GM11168 (cell line): ENCODE data around the gene AMDHD2.

ENCODE experiments used
- in situ Hi-C: fragments of 300-500 bp; cut with MboI; formaldehyde crosslinking; loops from one replicate; pipeline ENCODE4 v1.12.0; 2022; ENCODE audit warnings: low sequenced_read_pairs; ENCODE audit not compliant: unreplicated experiment

AMDHD2 gene

DNA sequence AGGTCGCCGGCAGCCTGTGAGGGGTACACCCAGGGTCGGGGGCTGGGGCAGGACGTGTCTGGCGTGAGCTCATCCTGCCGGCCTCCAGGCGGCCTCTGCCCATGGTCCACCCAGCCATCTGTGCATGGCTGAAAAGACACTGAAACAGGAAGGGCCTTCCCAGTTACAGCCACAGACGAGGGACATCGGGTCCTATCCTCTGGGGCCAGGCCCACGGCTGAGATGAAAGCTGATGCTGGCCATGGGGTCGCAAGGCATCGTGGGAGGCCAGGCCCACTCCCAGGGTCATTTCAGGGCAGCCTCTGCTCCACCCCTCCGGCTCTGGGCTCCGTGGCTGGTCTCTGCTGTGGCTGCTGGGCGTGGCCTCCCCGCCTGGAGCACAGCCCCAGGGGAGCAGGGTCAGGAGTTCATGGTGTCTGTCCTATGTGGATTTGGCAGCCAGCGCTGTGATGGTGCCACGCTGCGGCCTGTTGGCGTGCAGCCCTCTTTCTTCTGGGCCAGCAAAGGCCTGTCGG lies 23.0 kb upstream of the AMDHD2 start:
- in situ Hi-C loops, result loop anchor here (25.0 kb wide), 2 partner anchors 160 to 485 kb away; partner anchors contain the start of genes ABCA3, NPW and ZNF598

DNA sequence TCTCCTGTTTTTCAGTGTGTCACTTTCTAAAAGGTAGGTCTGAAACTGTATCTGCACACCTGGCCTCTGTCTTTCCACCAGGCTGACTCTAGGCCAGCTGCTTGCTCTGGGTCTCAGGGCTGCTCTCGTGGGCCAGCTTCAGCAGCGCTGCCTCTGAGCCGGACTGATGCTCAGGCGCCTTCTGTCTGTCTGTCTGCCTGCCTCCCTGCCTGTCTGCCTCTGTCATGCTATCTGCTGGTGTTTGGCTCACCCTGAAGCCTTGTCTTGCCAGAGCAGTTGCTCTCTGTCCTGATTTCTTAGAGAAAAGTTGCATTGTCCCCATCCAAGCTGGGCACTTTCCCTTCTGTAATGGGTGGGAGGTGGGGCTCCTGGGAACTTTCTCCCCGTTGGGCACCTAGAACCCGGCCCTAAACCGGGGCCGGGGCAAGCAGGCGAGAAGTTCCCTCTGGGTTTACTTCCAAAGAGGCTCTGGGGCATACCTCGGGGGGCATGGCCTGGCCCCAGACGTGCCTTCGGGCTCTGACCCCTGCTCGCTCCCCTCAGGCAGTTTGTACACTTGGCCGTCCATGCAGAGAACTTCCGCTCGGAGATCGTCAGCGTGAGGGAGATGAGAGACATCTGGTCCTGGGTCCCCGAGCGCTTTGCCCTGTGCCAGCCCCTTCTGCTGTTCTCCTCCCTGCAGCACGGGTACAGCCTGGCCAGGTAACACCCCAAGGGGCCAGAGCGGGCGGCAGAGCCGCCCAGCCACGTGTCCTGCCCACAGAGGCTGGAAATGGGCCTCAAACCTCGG lies 22.3 kb upstream of the AMDHD2 start:
- in situ Hi-C loops, result loop anchor here (25.0 kb wide), 2 partner anchors 161 to 486 kb away; partner anchors contain the start of genes ABCA3, NPW and ZNF598

DNA sequence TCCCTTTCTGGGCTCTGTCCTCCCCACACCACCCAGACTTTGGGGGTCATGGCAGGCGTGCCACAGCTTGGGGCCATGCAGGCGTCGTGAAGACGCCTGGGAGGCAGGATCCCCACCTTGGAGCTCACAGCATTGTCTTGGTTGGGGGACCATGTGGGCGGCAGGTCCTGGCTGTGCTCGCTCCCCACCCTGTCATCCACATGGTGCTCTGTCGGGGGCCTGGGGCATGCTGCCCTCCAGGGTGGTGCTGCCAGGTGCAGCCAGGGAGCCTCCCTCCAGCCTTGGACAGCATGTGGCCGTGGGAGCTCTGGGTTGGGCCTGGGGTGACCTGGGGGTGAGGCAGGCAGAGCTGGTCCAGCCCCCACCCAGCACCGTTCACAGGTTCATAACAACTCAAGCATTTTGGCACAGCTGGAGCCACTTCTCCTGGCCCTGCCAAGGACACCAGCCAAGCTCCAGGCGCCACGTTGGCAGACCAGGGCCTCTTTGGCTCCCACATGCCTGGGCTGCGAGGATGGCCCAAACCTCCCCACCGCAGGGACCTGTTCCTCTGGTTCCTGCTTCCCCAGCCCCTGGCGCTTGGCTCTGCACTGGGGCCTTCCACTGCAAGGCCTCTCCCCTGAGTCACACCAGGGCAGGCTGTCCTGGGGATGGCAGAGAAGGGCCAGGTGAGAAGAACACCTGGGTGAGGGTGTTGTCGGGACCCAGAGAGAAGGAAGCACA lies 21.5 kb upstream of the AMDHD2 start:
- in situ Hi-C loops, result loop anchor here (25.0 kb wide), 2 partner anchors 161 to 486 kb away; partner anchors contain the start of genes ABCA3, NPW and ZNF598

DNA sequence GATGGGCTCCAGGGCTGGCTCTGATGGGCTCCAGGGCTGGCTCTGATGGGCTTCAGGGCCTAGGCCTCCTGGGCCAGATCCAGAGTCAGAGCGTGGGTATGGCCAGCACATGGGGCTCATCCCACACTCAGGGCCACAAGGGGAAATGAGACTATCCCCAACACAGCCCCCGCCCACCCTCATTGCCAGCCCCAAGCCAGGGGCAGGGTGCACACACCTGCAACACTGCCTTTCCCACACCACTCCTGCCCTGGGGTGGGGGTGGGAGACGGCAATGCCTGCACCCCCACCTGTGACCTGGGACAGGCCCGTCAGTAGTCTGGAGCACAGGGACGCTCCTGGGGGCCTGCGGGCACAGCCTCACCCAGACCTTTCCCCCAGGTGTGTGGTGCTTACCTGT lies 20.7 kb upstream of the AMDHD2 start:
- in situ Hi-C loops, result loop anchor here (25.0 kb wide), 2 partner anchors 162 to 487 kb away; partner anchors contain the start of genes ABCA3, NPW and ZNF598

DNA sequence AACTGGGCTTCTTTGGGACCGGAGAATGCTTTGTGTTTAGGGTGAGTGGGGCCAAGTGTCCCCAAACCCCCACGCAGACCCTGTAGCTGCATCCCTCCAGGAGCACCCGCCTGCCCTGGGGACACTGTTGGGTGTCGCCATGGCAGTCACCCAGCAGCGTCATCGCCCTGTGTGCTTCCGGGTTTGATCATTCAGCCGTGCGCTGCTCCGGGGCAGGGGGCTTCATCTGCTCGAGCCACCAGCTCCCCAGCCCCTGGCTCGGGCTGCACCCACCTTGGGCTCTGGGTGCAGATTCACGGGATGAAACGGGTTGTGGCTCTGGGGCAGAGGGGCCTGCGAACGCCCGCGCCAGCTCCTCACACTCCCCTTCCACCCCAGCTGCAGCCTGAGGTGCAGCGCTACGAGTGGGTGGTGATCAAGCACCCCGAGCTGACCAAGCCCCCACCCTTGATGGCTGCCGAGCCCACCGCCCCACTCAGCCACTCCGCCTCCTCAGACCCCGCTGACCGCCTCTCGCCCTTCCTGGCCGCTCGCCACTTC lies 20.2 kb upstream of the AMDHD2 start:
- in situ Hi-C loops, result loop anchor here (25.0 kb wide), 2 partner anchors 163 to 488 kb away; partner anchors contain the start of genes ABCA3, NPW and ZNF598

DNA sequence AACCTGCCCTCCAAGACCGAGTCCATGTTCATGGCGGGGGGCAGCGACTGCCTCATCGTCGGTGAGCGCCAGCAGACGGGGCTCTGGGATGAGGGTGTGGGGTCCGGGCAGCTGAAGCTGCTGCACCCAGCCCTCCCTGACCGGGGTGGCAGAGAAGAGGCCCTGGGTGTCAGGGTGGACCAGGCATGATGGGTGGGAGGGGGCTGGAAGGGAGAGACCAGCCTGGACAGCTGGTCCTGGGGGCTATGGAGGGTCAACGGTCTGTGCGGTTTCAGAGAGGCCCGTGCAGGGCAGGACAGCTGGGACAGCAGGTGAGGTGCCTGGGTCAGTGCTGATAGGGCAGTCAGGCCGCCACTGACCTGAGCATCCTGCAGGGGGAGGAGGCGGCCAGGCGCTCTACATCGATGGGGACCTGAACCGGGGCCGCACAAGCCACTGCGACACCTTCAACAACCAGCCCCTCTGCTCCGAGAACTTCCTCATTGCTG lies 19.7 kb upstream of the AMDHD2 start:
- in situ Hi-C loops, result no loop called here

DNA sequence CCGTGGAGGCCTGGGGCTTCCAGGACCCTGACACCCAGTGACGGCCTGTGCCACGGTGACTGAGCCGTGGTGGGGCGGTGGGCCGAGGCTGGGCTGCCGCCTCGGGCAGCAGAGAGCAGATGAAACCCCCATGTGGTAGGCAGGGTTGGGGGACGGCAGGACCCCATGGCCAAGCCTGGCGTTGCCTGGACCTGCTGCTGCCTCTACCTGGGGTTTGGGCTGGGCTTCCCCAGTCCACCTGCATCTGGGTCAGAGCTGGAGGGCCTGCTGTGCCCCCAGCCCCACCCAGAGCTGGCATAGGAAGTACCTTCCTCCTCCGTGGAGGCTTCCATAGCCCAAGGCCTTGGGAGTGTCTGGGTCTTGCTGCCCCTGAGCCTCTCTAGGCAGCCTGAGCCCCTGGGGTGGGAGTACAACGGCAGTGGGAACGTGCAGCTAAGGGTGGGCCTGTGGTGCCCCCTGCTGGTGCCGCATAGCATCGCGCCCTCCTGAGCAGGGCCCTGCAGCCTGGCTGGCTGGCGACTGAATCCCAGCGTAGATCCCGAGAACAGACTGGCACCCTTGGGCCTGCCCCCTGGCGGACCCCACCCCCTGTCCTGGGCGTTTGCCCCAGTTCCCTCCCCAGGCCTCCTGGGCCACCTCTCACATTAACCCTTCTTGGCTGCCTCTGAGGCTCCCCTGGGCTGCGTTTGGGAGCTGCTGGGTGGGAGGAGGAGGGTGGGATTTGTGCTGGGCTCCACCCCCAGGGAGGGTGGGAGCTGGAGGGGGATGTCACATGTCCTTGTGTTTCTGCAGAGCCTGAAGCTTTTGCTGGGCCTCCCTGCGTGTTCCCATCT lies 19.0 kb upstream of the AMDHD2 start:
- in situ Hi-C loops, result no loop called here

DNA sequence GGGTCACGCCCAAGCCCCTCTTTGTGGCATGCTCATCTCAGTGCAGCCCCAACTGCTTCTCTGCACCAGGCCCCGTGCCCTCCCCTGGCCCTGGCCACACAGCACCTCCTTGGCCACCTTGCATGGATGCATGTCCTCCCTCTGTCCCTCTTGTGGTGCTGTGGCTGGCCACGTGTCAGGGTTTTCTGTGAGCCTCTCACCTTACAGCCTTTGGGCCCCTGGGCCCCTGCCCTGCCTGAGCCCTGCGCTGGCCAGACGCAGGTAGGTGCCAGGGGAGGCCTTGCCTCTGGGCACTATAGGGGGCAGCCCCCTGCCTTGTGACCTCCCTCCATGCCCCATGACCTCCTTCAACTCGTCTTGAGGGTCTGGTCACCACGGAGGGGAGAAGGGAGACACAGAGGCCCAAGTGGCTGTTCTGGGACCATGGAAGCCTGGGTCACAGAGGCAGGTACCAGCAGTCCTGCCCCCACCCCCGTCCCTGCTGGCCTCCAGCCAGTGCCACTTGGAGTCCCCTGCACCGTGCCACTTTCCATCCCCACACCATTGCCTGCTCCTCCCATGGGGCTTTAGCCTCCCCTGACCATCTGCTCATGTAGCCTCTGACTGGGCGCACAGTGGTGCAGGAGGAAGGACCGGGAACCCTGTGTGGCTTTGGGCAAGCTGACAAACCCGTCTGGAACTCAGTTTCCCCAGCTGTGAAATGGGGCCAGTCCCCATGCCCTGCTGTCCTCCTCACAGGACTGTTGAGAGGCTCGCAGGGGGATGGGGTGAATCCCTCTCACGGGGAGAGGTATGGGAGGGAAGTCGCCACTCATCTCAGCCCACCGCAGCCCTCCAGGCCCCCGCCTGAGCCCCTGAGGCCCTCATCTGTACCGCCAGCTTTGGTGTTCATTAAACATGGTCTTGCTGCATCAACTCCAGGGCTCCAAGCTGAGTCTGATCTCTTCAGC lies 17.9 kb upstream of the AMDHD2 start:
- in situ Hi-C loops, result no loop called here

DNA sequence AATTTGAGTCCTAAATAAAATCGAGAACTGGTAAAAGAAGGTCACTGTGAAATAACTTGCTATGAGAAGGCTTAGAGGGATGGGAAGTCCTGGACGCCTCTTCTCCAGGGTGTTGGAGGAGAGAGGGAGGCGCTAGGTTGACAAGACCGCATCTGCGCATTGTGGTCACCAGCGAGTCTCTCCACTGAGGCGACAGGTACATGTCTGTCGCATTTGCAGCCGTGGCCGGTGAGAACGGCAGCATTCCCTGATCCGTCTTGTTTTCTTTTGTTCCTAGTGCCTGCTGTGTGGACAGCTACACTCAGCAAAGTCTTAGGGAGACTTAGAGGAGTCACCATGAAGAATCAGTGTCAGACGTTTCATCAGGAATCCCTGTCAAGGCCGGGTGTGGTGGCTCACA lies 14.5 kb upstream of the AMDHD2 start:
- in situ Hi-C loops, result no loop called here

DNA sequence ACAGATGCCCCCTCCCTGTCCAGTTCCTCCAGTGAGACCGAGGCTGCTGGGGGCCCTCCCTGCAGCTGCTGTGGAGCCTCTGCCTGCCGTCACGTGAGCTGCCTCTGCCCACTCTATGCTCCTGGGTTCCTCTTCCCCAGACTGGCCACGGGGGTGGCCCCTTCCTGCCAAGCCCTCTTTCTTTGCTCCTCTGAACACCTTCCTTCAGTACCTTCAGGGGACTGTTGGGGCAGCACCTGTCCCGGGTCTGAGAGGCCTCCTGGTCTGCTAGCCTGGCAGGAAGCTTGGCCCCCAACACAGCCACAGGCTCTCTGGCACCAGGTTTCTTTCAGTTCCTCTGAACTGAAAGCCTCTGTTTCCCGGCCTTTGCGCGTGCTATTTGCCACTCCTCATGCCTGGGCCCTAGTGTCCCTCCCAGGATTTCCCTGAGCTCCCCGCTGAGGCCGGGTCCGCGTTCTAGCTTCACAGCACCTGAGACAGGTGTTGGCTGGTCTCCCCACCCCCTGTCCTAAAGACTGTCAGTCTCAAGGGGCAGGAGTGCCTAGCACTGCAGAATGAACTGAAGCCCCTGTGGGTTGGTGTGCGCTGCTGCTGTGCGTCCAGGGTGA lies 13.0 kb upstream of the AMDHD2 start:
- in situ Hi-C loops, result no loop called here

DNA sequence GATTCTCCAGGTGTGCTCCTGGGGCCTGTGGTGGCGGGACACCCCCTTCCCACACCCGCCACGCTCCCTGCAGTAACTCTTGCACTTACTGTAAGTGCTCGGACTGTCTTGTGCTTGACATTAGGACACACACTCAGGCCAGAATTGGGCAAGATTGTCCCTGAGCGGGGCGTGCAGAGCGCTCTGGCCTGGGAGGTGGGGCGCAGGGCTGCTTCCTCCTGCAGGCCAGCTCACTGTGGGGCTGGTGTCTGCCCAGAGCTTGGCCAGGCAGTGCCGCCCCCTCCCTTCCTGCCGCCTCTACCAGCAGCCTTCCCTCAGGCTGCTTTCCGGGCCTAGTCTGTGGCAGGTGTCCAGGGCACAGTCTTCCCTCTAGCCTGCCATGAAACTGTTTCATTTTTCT lies 12.5 kb upstream of the AMDHD2 start:
- in situ Hi-C loops, result no loop called here

DNA sequence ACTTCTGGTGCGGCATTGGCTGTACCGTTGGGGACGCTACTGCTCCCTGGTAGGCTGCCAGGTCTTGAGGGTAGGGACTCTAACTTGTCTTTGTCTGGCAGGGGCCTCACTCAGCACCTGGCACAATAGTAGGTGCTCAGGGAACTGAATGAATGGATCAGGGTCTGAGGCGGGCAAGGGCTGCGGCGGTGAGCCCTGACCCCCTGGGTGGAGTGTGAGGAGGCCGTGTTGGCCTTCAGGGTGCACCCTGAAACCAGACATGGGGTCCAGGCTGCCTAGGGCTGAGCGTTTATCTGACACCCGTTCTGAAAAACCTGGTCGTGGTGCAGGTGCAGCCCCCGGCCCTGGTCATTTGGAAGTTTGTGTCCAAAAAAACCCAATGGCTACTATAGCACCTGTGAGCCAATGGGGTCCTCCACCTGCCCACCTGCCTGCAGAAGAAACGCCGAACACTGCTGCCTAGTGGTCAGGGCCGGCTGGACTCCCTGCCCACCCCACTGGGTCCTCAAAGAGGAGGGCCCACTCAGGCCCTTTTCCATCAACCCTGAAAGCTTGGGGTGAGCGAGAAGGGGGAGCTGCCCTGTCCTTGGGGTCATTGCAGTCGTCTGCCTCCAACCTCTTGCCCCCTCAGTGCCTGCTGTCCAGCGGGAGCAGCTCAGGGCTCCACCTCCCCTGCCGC lies 11.3 kb upstream of the AMDHD2 start:
- in situ Hi-C loops, result no loop called here

DNA sequence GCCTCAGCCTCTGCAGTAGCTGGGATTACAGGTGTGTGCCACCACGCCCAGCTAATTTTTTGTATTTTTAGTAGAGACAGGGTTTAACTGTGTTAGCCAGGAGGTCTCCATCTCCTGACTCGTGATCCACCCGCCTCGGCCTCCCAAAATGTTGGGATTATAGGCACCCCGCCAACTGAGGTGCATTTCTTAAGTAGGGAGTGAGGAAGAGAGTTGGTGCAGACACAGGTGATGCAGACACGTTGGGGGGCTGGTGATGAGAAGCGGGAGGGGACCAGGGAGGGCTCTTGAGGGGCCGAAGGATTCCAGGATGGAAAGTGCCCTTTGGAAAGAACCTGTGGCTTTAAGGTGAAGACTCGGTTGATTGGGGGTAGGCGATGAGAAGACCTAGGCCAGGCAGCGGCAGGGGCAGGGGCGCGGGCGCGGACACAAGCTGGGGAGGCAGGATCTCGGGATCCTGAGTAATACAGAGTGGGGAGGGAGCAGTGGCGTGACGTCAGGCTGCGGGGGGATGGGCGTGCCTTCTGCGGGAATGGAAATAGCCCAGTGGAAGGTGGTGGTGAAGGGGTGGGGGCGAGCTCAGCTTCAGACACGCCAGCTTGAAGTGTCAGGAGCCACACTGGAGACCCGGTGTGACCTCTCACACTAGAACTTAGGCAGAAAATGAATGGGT lies 8.9 kb upstream of the AMDHD2 start:
- in situ Hi-C loops, result no loop called here

DNA sequence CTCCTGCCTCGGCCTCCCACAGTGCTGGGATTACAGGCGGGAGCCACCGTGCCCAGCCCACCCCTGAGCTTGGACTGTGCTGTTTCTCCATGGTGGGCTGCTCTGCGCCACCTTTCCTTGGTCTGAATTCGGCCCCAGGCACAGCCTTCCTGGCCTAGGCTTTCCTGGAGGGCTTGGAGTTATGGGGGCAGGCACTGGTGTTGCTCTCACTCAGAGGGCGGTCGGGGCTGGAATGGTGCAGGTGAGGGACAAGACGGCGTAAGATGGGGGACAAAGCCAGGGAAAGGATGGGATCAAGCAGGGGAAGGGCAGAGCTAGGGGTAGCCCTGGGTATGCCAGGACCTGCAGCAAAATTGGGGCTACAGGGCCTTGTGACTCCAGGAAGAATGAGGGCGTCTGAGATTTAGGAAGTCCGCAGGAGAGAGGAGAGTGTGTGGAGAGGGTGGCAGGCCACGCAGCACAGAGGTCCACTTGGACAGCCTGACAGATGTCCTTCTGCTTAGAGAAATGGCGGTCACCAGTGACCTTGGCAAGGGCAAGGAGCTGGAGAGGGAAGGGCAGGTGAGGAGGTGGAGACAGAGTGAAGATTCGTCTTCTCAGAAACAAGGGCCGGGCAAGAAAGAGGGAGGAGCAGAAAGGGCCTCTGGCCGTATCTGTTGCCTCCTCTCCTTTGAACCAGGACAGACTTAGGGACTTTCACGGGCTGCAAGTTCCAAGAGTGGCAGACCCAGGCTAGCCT lies 8.0 kb upstream of the AMDHD2 start:
- in situ Hi-C loops, result no loop called here

DNA sequence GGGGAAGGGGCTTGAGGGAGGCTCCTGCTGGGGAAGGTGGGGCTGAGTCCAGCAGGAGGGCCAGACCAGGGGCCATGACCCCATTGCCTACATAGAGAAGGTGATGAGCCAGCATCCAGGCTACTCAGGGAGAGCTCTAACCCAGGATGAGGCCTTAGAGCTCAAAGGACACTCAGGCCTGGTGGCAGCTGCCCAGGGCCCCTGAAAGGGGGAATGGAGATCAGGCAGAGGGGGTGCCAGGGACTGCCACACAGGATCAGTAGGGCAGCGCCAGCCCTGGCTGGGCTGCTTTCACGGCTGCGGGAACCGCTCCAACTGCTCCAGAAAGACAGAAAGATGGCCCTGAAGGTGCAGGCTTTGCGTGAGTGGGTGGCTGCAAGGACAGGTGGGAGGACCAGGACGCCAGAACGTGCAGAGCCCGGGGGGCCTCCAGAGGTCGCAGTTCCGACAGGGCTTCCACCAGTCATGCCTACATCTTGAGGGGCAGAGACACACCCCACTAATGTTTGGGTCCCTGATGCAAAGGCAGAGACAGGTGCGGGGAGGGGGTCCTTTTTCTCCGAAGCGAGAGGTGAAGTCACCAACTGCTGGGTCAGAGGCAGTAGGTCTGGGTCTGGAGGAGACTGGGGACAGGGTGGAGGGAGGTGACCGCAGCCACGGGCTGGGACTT lies 7.3 kb upstream of the AMDHD2 start:
- in situ Hi-C loops, result no loop called here
